Fibroblast of skin of left biceps (primary cell): Measurements from ENCODE around the gene DNAH2.

Source experiments
- DNase-seq, 2 experiments: peaks; one replicate each; pipeline ENCODE4 v3.0.0-alpha.2; 2013; ENCODE audit warnings: low read depth in 2 of 2

Gene DNAH2

DNA sequence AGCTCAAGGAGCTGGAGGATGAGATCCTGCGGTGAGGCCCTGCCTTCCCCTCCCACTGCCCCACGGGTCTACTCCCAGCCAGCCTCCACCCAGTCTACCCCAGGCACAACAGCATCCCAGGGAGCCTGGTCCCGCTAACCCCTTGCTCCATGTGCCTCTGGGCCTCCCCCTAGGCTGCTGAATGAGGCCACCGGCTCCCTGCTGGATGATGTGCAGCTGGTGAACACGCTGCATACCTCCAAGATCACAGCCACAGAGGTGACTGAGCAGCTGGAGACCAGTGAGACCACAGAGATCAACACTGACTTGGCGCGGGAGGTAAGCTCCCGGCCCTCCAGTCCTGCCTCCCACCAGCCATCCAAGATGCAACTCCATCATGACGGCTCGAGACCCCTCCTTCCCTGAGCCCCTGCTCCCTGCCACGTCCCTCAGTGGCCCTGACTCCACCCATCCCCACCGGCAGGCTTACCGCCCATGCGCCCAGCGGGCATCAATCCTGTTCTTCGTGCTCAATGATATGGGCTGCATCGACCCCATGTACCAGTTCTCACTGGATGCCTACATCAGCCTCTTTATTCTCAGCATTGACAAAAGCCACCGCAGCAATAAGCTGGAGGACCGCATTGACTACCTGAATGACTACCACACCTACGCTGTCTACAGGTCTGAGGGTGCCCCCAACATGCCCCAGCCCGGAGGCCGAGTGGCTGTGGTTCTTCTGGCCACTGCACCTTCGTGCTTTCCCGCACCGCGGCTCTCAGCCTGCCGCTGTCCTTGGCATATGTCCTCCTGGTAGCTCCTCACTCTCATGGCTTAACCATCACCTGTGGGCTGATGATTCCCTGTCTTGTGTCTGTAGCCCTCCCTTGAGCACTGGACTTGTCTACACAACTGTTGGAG lies 101.5 kb downstream of the DNAH2 start:
- DNase-seq, result no peak

- no peak for DNase-seq
These were observed 102.7 kb downstream of the DNAH2 start for GRCh38 chr17:7820231-7820630.

DNA sequence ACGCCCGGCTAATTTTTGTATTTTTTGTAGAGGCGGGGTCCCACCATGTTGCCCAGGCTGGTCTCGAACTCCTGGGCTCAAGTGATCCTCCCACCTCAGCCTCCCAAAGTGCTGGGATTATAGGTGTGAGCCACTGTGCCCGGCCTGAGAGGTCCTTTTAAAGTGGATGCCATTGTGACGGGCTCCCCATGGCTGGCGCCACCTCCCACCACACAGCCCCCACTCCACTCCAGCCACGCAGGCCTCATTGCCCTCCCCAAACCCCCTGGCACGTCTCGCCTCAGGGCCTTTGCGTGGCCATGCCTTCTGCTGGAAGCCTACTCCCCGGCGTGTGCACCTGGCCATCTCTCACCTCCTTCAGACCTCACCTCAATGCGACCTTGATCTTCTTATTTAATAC lies 104.6 kb downstream of the DNAH2 start:
- no peak for DNase-seq

DNA sequence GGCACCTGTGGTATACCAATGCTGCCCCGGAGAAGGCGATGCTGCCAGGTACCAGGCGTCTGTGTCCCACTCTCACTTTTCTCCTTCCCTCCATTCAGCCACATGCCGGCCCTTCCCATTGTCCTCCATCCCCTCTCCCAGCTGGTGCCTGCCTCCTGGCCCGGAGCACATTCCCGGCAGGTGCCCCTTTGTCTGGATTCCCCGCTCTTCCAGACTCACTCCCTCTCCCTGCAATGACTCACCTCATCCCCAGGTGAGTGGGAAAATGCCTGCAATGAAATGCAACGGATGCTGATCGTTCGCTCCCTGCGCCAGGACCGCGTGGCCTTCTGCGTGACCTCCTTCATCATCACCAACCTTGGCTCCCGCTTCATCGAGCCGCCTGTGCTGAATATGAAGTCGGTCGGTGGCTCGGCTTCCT lies 106.0 kb downstream of the DNAH2 start:
- DNase-seq, result no peak

DNA sequence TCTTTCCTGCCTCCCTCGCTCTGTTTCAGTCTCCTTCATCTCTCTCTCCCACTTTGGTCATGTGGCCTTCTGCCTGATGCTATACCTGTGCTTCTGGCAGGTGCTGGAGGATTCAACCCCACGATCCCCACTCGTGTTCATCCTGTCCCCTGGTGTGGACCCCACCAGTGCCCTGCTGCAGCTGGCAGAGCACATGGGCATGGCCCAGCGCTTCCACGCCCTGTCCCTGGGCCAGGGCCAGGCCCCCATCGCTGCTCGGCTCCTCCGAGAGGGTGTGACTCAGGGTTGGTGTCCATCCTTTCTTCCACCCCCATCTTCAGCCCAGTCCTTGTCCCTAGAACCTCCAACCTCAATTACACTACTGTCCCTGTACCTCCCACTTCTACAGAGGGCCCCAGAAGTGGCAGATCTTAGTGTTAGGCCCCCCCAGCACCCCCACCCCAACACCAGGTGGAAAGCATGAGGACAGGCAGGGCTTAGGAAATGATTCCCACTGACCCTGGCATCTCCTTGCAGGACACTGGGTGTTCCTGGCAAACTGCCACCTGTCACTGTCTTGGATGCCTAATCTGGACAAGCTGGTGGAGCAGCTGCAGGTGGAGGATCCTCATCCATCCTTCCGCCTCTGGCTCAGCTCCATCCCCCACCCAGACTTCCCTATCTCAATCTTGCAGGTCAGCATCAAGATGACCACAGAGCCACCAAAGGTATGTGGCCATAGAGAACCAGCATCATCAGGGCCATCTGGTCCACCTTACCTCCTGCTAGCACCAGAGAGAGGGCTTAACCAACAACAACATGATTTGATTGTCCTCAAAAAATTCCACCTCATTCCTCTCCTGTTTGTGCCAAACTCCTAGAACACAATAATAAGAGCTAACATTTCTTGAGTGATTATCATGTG lies 106.7 kb downstream of the DNAH2 start:
- no peak for DNase-seq

GRCh38 chr17:7825206-7825990 lies 107.9 kb downstream of the DNAH2 start:
- no peak for DNase-seq

- no peak for DNase-seq
These were observed 113.1 kb downstream of the DNAH2 start for GRCh38 chr17:7830616-7831015.

- no peak for DNase-seq
These were observed 113.7 kb downstream of the DNAH2 start for GRCh38 chr17:7831233-7831632.

DNA sequence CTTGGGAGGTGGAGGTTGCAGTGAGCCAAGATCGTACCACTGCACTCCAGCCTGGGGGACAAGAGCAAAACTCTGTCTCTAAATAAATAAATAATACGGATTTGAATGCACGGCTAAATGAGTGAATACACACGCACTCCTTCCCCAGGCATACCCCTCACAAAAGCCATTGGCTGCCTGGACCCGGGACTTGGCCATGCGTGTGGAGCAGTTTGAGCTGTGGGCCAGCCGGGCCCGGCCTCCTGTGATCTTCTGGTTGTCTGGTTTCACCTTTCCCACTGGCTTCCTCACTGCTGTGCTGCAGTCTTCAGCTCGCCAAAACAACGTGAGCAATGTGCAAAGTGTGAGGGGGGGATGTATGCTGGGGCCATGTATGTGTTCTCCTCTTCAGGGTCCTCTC lies 114.9 kb downstream of the DNAH2 start:
- no peak for DNase-seq

- no peak for DNase-seq
These were observed 115.7 kb downstream of the DNAH2 start for GRCh38 chr17:7833011-7833794.

DNA sequence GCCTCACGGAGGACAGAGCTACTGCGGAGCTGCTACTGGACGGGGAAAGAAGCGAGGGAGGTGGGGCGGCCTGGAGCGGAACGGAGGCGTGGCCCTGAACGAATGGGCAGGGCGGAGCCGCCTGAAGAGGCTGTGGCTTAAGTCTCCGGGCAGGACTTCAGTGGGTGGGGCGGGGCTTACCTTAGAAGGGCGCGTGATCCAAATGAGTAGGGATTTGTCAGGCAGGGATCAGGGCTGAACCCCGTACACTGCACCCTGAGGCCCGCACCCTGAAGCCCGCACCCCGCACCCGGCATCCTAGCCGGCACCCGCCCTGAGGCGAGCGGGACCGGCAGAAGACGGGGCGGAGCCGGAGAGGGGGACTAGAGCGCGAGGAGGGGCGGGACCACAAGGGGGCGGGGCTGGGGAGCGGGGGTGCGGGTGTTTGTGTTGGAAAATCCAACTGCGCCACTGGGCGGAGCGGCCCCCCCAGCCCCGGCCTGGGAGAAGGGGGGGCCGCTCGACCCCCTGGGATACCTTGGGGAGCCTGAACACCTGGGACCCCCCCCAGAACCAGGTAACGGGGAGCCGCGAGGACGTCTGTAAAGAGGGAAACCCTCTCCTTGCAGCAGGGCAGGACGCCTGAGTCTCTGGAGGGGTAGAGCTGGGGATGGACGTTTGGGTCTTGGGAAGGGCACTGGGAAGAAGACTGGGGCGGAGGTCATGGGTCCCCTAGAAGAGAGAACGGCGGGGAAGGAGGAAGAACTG lies 116.4 kb downstream of the DNAH2 start, which contains the start of gene KDM6B:
Gene KDM6B, plus strand, starts transcription at position 423 of the 747 bp plus-strand sequence. CDS start 11,338 bp downstream, outside the sequence.
- DNase-seq, result peak in 1 of 2 experiments; percentile 55

DNA sequence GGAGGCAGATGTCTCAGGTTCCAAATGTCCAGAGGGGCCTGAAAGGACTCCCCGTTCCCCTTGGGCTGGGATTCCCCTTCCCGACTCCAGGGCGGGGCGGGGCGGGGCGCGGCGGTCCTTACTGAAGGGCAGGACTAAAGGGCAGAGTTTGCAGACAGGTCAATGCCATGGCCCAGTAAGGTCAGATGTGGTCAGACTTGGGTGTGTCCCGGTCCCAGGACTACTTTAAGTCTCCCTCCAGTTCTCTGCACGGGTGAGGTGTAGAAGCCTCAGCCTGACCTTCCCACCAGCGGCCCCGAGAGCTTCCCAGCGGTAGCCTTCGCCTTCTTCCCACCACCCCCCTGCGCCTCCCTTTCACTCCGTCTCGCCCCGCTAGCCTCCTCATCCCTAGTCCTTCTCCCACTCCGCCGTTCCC lies 117.0 kb downstream of the DNAH2 start:
- no peak for DNase-seq

DNA sequence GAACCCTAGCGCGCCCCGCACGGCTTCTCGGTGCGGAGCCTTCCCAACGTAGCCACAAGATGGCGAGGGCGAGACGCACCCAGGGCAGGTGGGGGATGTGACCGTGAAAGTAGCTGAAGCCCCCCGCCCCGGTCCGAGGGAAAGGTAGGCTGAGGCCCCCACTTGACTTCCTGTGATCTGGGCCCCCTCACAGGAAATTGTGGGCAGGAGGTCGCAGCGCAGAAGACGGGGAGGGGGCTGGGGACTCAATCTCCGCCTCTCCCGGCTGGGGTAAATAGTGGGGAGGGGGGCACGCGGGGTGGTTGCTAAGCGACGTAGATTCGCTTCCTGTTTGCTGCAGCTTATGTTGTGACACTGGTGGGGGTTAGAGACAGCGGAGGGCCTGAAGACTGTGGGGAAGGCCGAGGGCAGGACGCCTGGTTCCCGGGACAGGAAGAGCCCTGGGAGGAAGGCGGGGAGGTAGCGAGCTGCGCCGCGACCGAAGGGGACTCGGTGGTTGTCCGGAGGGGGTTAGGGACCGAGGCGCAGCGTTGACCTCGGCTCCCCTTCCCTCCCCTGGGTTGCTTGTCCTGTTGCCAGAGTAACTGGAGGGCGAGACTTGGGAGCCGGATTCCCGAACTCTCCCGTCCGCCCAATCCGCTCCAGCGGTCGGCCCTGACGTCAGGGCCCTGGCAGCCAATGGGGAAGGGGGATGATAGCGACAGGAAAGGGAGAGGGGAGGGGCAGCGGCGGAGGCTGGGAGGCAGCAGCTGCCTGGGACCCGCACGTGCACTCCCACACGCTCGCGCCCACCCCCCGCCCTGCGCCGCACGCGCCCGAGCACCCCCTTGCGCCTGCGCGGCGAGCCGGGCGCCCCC lies 117.6 kb downstream of the DNAH2 start:
- peak; percentile 98 for DNase-seq

GRCh38 chr17:7835814-7836595 lies 118.5 kb downstream of the DNAH2 start:
- DNase-seq, result no peak

GRCh38 chr17:7836596-7837407 lies 119.3 kb downstream of the DNAH2 start:
- DNase-seq, result peak; percentile 68 to 73

DNA sequence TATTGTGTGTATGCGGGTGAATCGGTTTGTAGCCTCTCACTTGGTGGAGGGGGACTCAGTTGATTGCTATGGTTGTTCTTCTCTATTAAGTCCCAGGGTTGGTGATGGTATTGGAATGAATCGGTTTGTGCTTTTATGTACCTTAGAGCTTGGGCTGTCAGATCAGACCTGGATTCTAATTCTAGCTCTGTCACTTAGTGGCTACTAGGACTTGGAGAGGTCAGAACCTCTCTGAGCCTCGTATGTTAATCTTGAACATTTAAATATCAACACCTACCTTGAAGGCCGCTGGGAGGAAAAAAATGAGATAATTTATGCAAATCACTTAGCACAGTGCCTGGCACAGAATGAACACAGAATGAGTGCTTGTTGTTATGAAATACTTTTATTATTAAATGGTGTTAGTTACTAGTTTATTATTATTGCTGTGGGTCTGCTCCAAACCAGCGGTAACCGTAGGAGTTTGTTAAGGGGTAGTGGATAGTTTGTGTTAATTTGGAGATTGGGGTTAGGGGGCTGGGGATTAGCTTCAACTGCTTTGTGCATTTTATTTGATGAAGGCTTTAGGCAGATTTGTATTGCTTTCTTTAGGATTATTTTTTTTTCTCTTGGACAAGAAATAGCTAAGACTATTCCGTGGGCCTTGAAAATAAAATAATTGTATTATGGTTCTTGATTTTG lies 120.0 kb downstream of the DNAH2 start:
- DNase-seq, result no peak
